Heart left ventricle (tissue), 13 donors: Measurements from ENCODE around the gene SLC9A3.

Source experiments
- CTCF ChIP-seq, 12 donors: fragments of 200-600 bp; sonication (generic) in 4 of 12; IDR thresholded peaks; one replicate each; pipeline versions ENCODE4 v1.5.0 to v1.8.0; 2018 to 2022; ENCODE audit warnings: antibody characterized with exemption in 12 of 12, mild to moderate bottlenecking in 5 of 12
- POLR2A ChIP-seq, 2 donors: fragments of 450-650 bp; IDR thresholded peaks; one replicate each; pipeline ENCODE4 v1.6.1; 2017; ENCODE audit warnings: antibody characterized with exemption in 2 of 2, mild to moderate bottlenecking in 2 of 2, moderate library complexity in 2 of 2
- donor health status: ischemic (EF 13 %, LVEDD 7.1; RV severe dilation, severe dysfunction).
- donor health status: DM: no; HTN: yes; CAD: no.
- donor health status: DM: no; HTN: no; CAD: no.
- donor health status: ischemic (EF 25% LVEDD 6.9; RV normal size, moderate dysfunction).
- donor health status: ischemic (EF 25% LVEDD 5.7; RV mildly dilated, moderate dysfunction).
- donor health status: ischemic (EF 35%, LVEDD 5.7; RV mildly dilated, moderate dysfunction).
- donor health status: nonischemic (EF 11% LVEDD 7.7; RV severe dilation, severe dysfunction).
- donor health status: DM: yes; HTN: yes; CAD: no.
- donor health status: PGD.
- donor health status: ischemic (EF 29% LVEDD 5.4; RV normal size, mild dysfunction).
- donor health status: nonischemic (EF 23%, LVEDD 6.1; RV moderate dilation, normal function).

GRCh38 chr5:443239-444151, 80.8 kb downstream of the SLC9A3 start:
- TF ChIP-seq CTCF (IDR thresholded peaks at IDR 0.05), result no peak
- TF ChIP-seq POLR2A (IDR thresholded peaks at IDR 0.05), result no peak
